GM19397 (cell line): ENCODE results near the gene FILIP1L.

ENCODE experiments used
- ATAC-seq: cut with Tn5 transposase; IDR thresholded peaks from one replicate; pipeline ENCODE4 v1.9.1; 2021; ENCODE audit warnings: mild to moderate bottlenecking, moderate library complexity; ENCODE audit not compliant: unreplicated experiment

Gene FILIP1L

DNA sequence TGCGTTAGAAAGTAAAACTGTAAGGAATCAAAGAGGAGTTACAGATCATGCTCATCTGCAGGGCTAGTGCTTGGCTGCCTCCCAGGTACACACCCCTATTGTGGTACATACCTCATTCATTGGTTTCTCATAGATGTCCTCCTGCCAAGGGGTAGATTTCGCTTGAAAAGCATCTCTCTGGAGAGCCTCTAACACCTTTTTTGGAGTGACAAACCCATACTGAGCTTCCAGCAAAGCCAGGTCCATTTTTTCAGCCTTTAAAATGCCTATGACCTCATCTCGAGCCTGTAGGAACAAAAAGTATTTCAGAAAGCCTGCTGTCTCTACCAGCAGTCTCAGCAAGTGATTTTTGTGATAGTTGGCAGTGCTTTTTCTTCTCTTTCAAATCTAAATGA lies 184.6 kb downstream of the FILIP1L start:
- ATAC-seq, result no peak

DNA sequence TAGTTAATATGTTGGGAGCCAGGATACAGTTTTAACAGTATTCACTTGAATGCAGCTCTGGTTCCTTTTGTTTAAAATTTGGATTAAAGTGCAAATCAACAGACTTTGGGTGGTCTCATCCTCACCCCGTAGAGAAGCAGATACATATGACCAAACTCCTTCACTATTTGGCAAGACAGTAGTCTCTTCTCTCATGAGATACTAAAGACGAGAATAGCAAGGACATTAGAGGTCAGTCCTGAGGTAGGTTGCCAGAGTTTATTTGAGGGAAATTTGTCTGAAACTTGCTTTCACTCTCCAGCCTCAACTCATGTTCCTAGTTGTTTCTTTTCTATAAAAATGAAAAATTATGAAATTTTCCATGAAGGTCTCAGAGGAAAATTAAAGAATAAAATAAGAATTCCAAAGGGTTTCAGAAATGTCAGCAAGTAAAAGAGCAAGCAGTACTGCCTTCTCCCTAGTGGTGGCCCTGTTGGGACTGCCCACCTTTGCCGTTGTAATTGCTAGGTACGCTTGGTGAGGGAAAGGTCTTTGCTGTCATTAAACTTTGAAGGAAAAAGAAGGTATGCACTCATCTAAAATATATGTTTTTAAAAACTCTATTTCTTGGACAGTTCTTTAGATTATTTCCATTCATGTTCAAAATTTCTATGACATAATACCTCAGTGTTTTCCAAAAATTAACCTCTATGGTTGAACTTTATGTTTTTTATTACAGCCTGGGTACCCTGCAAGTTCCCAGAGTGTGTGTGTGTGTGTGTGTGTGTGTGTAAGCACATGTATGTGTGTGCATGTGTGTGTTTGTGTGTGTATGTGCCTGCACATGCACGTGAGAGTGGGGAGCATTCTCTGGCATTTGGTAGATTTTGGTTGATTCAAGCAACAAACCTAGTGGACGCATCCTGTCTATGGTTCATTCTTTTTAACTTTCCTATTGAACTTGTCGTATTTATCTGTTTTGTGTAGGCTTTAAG lies 185.2 kb downstream of the FILIP1L start:
- no peak for ATAC-seq

DNA sequence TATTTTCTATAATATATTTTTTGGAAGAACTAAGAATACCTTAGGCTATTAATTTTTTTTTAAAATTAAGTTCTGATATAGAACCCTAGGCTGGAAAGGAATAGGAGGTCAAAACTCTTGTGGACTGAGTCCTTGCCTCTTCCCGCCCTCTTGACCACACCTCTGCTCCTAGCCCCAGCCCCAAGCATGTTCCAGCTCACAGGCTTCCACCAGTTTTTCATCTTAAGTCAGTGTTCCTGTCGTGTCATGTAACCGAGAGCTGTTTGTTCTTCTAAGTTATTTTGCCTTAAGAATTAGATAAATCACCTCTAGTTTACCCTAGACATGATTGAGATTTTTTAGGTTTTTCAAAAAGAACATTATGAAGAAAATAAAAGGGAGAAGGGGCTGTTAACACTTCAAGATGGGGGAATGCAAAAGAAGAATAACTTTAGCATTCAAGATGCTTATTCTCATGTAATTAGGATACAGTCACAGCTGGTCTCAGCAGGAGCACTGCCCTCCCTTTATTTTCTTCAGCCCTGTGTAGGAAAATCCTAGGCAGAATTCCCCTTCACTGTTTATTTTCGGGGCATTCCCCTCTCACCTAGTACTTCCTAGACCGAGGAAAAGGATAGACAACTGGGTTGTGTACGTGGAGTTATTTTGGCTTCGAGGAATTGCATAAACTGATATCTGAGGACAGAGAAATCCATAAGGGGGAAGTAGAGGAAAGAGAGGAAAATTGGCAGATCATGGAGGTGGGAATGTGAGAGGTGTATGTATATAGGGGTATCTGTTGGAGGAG lies 186.4 kb downstream of the FILIP1L start:
- no peak for ATAC-seq

DNA sequence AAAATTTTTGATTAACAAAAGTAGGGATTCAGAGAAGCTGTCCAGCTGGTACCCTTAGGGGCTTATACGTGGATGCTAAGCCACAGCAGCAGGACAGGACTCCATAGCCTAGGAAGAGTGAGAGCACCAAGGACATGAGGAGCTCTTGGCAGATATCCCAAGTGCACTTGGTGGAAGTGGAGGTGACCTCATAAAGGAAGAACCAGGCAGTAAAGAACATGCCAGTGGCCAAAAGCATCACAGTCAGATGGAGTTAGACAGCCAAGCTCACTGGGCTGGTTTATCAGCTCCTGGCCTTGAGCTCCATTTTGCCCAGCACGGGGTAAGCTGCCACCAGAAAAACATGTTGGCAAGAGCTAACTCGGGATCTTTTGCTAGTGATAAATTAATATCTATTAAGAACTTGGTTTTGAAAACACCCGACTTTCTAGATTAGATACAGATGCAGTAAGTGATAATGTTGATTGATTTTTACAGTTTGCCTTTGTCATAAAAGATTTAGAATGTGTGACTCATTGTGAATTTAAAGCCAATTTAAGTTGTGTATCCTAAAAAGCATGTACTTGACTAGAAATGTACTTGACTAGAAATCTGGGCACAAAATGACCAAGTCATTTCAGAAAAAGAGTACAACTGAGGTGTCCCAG lies 188.6 kb downstream of the FILIP1L start:
- no peak for ATAC-seq

DNA sequence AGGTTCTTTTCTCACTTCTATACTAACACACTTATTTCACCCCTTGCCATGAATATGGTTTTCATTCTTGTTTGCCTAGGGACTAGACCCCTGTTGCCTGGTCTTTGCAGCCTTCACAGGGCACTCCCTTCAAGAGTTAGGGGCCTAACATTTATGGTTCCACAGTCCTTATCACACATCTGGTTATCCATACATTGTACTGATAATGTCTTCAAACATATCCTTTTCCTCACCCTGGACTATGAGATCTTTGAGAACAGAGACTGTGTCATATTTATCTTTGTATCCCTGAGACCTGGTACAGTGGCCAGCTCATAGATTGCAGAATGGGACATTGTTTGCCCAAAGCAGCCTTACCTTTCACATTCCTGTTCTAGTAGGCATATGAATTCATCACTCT lies 190.4 kb downstream of the FILIP1L start:
- ATAC-seq, result no peak

DNA sequence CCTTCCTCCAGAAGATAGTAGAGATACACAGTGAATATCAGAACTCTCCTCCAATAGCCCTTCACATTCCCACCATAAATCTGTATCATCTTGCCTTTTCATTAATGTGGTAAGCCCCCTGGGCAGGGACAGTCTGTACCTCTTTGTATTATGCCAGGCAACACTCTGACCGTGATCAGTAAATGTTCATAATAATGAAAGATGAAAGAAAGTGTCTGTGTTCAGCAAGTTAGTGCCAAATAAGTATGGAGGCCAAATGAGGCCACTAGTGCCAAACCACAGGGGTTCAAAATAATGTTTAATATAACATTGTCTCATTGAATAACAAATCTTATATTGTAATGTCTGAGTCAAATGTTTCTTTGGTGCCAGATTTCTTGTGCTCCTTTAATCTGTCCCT lies 192.3 kb downstream of the FILIP1L start:
- no peak for ATAC-seq

DNA sequence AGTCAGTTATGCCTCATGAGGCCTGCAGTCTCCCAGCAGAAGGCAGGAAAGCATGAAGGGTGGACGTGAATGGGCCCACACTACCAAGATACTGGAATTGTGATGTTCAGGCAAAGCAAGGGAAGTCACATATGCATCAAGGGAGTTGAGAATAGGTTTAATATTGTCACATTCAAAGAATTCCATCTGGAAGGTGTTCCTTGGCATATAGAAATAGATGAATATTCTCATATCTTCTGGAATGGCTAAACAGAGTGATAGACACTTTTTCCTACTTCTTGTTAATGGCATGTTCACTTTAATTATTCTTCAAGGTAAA lies 193.0 kb downstream of the FILIP1L start:
- ATAC-seq, result no peak

DNA sequence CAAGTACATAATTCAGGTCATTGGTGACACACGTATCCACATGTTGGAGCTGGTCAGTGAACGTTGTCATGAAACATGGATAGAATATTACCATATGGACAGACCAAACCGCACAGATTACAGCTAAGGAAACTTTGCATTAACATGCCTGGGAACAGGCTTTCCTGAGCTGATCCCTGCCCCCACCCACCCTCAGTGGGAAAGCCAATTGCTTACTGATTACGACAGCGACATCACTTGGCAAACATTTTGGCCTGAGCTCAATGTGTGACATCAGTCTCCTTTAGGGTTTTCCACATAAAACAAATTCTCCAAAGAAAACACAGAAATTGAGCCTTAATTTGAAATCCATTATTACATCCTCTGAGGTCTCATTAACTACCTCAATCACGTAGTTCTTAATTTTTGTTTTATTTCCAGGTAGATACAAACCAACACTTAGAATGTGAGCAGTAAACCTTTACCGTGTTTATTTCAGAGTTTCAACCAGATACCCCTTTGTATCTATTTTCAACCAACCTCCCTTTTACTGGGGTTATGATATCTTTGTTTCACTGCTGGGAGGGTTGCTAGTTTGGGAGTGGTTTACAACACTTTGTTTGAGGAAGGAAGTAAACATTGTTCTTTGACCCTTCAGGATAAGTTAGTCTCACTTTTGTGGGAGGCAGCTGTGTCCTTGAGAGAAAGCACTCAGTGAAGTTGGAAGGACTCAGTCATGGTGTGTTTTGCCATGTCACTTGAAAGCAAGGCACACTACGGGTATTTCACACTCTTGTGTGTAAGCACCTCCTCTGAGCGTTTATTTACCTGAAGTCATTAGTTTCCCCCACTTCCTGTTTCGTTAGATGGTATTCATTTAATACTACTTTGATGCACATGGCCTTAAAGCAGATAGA lies 193.6 kb downstream of the FILIP1L start:
- ATAC-seq, result no peak

DNA sequence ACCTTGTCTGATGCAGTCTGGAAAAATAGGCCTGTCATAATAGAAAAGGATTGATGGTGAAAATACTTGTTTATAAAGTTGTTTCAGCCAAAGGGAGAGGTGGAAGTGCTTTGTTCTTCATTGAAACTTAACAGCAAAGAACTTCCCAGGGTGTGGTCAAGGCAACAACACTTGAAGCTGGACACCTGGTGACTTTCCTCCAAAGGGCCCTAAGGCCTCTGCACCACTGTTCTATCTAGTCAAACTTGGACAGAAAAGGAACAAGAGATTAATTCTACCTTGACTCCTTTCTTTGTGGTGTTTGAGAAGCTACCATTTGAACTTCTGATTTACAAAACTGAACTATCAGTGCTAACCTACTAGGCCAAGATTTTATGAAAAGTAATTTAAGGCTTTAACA lies 194.6 kb downstream of the FILIP1L start:
- no peak for ATAC-seq

DNA sequence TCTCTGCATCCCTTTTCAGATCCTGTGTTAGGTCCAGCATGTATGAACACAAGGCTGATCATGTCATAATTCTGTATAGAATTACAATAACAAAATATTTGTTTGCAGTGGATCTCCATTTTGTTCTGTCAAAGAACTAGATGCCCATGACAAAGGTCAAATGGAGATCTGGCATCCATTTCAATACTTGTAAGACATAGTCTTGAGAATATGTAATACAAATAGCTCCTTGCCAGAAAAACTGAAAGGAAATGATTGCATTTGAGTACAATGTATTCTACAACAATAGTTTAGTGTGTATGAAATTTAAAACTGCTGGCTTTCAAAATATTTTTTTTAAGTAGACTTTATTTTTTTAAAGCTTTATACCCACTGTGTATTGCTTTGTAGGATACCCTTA lies 195.6 kb downstream of the FILIP1L start:
- ATAC-seq, result no peak

DNA sequence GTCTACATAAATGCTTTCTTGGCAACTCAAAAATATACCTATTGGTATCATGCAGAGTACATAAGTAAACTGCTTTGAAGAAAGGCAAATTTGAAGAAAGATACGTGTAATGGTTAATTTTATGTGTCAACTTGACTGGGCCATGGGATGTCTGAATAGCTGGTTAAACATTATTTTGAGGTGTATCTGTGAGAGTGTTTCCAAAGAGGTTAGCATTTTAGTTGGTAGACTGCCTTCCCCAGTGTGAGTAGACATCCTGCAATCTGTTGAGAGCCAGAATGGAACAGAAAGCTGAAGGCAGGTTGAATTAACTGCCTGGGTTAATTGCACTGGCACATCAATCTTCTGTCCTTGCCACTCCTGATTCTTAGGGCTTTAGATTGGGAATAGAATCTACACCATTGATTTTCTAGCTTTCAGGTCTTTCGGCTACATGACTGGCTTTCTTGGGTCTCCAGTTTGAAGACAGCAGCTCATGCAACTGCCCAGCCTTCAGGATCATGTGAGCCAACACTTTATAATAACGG lies 198.3 kb downstream of the FILIP1L start:
- no peak for ATAC-seq

DNA sequence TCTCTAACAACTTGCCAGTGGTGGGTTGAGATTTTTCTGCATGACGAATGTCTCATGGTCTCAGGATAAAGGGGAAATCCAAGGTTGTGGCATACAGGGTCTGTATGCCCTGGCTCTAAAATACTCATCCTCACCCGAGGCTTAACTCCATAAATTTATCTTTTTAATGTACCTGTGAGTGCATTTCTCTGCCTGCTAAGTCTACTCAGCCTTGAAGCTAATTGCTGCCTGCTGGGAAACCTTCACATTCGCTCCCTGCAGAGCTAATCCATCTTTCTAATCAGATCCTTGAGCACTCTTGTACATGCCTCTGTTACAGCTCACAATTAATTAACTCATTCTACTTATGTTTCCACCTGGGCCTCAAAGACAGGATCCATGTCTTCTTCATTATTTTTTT lies 202.9 kb downstream of the FILIP1L start:
- ATAC-seq, result no peak

DNA sequence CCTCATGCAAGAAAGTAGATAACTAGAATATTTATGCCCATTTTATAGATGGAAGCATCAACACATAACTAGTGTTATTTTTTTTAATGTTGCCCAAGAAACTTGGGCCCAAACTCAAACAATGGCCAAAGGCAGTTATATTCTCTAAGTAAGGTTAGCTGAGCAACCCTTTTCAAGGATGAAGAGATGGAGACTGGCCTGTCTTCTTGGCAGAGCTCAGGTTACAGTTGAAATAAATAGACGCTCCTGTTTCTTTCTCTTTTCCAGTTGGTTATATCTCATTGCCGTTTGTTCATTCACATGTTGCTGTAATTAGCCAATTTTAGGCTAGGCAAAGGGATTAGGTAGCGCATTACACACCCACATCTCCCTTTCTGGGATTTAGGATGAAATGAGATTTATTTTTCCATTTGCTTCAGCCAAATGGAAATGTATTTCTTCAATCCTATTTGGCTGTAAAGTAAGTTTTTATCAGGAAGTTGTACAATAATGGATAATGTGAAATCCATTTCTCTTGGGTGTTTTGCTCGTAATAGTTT lies 203.5 kb downstream of the FILIP1L start:
- no peak for ATAC-seq

DNA sequence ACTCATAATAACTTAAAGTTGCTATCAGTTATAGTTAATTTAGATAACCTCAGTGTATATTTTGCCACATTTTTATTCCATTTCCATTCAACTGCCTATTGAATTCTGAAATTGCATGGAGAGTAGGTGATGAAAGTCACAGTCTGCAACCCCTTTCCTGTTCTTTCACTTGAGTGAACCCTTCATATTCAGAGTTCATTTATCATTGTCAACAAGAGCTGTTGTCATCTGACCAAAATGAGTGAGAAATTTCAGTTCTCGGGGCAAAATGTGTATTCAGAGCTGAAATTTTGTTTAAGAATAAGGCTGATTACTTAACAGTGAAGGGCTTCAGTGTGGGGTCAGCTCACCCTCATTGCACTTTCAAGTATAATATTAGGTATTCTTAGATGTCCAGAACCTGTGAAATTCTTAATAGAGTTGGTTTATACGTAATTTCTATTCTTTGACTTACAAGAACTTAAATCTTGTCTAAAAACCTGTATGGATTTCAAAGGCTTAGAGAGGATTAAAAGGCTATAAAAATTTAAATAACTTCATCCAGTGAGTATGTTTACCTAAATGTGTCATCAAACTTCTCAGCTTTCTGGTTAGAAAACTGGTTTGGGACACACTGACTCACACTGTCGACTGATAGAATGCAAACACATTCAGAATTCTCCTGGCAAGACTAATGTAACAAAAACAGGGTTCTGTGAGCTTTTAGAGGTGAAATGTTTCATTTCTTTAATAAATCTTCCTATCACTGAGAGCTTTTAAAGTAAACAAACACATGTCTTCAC lies 204.4 kb downstream of the FILIP1L start:
- no peak for ATAC-seq

DNA sequence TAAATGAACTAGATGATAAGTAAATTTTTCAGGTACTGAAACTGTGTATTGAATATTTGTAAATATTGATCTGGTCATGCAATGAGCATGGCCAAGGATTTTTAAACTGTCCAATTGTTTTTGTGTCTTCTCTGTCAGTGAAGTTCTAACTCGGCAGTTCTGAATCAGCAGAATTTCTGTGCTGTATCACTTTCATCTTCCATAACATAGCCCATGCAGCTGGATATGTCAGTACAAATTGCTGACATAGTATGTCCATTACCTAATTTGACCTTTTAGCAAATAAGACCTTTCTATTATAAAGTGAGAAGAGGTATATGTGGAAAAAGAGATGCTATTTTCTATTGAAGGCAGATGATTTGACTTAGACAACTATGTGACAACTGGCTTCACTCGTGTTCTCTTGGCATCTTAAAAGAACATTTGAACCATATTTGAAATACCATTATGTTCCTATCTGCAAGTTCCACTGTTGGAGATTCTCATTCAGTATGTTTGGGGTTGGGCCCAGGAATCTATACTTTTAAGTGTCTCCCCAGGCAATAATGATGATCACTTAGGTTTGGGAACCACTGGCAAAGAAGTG lies 206.2 kb downstream of the FILIP1L start:
- no peak for ATAC-seq

DNA sequence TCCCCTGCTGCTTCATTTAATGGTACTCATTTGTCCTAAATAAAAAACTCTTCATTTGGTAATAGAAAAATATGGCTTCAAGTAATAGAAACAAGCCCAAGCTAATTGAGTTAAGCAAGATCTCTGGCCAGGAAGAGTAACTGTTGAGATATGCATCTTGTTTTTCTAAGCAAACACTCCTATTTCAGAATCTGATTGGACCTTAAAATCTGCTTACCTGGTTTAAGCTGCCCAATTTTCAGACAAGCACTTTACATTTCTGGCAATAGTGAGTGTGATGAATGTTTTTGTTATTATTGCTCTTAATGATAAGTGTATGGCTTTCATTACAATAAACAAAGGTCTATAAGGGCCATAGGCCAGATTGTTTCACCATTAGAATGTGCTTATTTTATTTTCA lies 210.4 kb downstream of the FILIP1L start:
- no peak for ATAC-seq

DNA sequence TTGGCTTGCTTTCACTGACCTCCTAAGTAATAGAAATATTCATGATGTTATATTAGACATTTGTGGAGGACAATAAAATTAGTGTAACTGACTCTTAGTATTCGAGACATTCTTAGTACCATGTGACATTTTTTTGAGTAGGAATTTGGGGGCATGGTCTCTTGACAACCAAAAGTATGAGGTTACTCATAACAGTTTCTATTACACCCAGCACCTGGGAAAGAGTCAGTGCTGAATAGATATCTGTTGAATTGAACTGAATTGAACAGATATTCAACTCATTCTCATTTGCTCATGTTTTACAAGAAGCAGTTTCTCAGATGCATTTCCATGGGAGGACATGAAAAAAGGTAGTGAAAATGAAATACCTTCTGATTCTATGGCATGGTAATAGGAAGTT lies 212.2 kb downstream of the FILIP1L start:
- ATAC-seq, result no peak

DNA sequence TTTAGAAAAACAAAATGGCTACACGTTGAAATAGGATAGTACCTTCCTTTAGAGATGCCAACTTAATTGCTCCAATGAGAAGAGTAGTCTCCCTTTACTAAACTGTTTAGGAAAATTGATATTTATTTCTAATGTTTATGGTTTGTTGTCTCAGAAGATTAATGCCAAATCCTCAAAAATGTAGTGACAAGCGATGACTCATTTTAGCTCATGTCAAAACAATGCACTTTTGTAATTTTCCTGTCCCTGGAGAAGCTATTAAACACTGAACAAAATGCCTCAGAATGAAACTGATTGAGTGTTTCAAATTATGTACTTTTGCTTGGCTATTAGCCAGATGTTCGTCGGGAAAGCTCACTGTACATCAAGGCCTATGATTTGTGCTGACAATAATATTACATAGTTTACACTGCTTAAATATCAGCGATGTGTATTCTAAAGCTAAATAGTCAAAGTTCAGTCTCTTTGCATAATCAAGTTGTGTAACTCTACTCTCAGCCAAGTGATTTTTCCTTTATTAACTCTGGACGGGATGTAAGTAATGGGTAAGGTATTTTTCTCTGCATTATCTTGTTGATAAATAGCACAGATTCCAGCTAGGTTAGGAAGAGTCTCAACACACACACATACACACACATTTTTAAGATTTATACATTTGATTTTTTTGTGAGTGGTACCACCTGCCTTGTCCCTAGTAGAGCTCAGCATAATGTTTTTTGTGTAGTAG lies 212.9 kb downstream of the FILIP1L start:
- ATAC-seq, result no peak
